ENCODE results near the gene DNM3. TPM values are rescaled to one million over a fixed set of nuclear protein-coding genes. Genes with fewer than 3 reads are reported as not detected.

Gene DNM3
- total and polyA plus RNA-seq, 4 donors = 2.6 to 16.2 (median 5.1) TPM; not detected in 1

- H3K36me3 ChIP-seq (ENCODE audit: control insufficient read depth in 1 of 2, insufficient read depth in 2 of 2, low read length in 1 of 2) = no peaks in the 10 kb centered on the region
- no peaks in the 10 kb centered on the region for H3K9me3 ChIP-seq (ENCODE audit: control insufficient read depth, low read length)
- intact Hi-C loops (cut with DNase I) = loop anchor here in 1 of 2 donors (5.0 kb wide), 1 partner anchor 61 kb away; no protein-coding TSS in a partner anchor
- DNase-seq = no peak
- no peak overlapping the region for H3K27ac ChIP-seq (ENCODE audit: low read depth in 1 of 2, low read length in 2 of 2)
- 64 to 72% methylated on average over 3 of the region's 3 CpGs for WGBS, 2 donors
- H3K4me1 ChIP-seq (ENCODE audit: control insufficient read depth in 1 of 2, insufficient read depth in 2 of 2, low read length in 2 of 2) = peaks cover 0 to 3% of the 10 kb centered on the region in 2 donors
- no peak for ATAC-seq (ENCODE audit: low FRiP score)
- H3K27me3 ChIP-seq (ENCODE audit: control insufficient read depth in 1 of 2, insufficient read depth in 2 of 2, low read length in 1 of 2) = no peaks in the 10 kb centered on the region
- H3K4me3 ChIP-seq (ENCODE audit: low read length in 2 of 2) = no peak overlapping the region
Measured at GRCh38 chr1:172185996-172186395, 344.7 kb downstream of the DNM3 start.

- H3K36me3 ChIP-seq (ENCODE audit: control insufficient read depth in 1 of 2, insufficient read depth in 2 of 2, low read length in 1 of 2) = no peaks in the 10 kb centered on the region
- ATAC-seq (ENCODE audit: low FRiP score) (no peak), DNase-seq (no peak)
- no peaks in the 10 kb centered on the region for H3K27me3 ChIP-seq (ENCODE audit: control insufficient read depth in 1 of 2, insufficient read depth in 2 of 2, low read length in 1 of 2)
- H3K9me3 ChIP-seq (ENCODE audit: control insufficient read depth, low read length) = no peaks in the 10 kb centered on the region
- H3K4me3 ChIP-seq (ENCODE audit: low read length in 2 of 2) = no peak overlapping the region
- intact Hi-C loops (cut with DNase I) = no loop called here
- WGBS, 2 donors = 75 to 84% methylated on average over 3 of the region's 3 CpGs
- H3K27ac ChIP-seq (ENCODE audit: low read depth in 1 of 2, low read length in 2 of 2) = no peak overlapping the region
- no peaks in the 10 kb centered on the region for H3K4me1 ChIP-seq (ENCODE audit: control insufficient read depth in 1 of 2, insufficient read depth in 2 of 2, low read length in 2 of 2)
Measured at GRCh38 chr1:172201572-172201971, 360.3 kb downstream of the DNM3 start.

GRCh38 chr1:172203135-172203823 is 362.0 kb downstream of the DNM3 start:
- H3K4me3 ChIP-seq (ENCODE audit: low read length in 2 of 2) = no peak overlapping the region
- H3K4me1 ChIP-seq (ENCODE audit: control insufficient read depth in 1 of 2, insufficient read depth in 2 of 2, low read length in 2 of 2) = no peaks in the 10 kb centered on the region
- H3K27ac ChIP-seq (ENCODE audit: low read depth in 1 of 2, low read length in 2 of 2) = no peak overlapping the region
- ATAC-seq (ENCODE audit: low FRiP score) (no peak), DNase-seq (no peak)
- intact Hi-C loops (cut with DNase I) = no loop called here
- WGBS, 2 donors = 51 to 63% methylated on average over 8 of the region's 8 CpGs
- H3K9me3 ChIP-seq (ENCODE audit: control insufficient read depth, low read length) = no peaks in the 10 kb centered on the region
- no peaks in the 10 kb centered on the region for H3K36me3 ChIP-seq (ENCODE audit: control insufficient read depth in 1 of 2, insufficient read depth in 2 of 2, low read length in 1 of 2)
- H3K27me3 ChIP-seq (ENCODE audit: control insufficient read depth in 1 of 2, insufficient read depth in 2 of 2, low read length in 1 of 2) = no peaks in the 10 kb centered on the region

- Histone ChIP-seq H3K9me3 (ENCODE audit: control insufficient read depth, low read length) (no peaks in the 10 kb centered on the region), H3K4me3 (ENCODE audit: low read length in 2 of 2) (no peak overlapping the region), H3K4me1 (ENCODE audit: control insufficient read depth in 1 of 2, insufficient read depth in 2 of 2, low read length in 2 of 2) (no peaks in the 10 kb centered on the region), H3K36me3 (ENCODE audit: control insufficient read depth in 1 of 2, insufficient read depth in 2 of 2, low read length in 1 of 2) (no peaks in the 10 kb centered on the region), H3K27ac (ENCODE audit: low read depth in 1 of 2, low read length in 2 of 2) (no peak overlapping the region), H3K27me3 (ENCODE audit: control insufficient read depth in 1 of 2, insufficient read depth in 2 of 2, low read length in 1 of 2) (no peaks in the 10 kb centered on the region)
- intact Hi-C loops (cut with DNase I) = no loop called here
- ATAC-seq (ENCODE audit: low FRiP score) (no peak), DNase-seq (no peak)
Measured at GRCh38 chr1:172203902-172204301, 362.6 kb downstream of the DNM3 start.

GRCh38 chr1:172206256-172206655 is 365.0 kb downstream of the DNM3 start:
- intact Hi-C loops (cut with DNase I) = no loop called here
- Histone ChIP-seq H3K4me3 (ENCODE audit: low read length in 2 of 2) (no peak overlapping the region), H3K4me1 (ENCODE audit: control insufficient read depth in 1 of 2, insufficient read depth in 2 of 2, low read length in 2 of 2) (no peaks in the 10 kb centered on the region), H3K27me3 (ENCODE audit: control insufficient read depth in 1 of 2, insufficient read depth in 2 of 2, low read length in 1 of 2) (no peaks in the 10 kb centered on the region), H3K36me3 (ENCODE audit: control insufficient read depth in 1 of 2, insufficient read depth in 2 of 2, low read length in 1 of 2) (no peaks in the 10 kb centered on the region), H3K27ac (ENCODE audit: low read depth in 1 of 2, low read length in 2 of 2) (no peak overlapping the region), H3K9me3 (ENCODE audit: control insufficient read depth, low read length) (no peaks in the 10 kb centered on the region)
- no peak for ATAC-seq (ENCODE audit: low FRiP score)
- no peak for DNase-seq

- intact Hi-C loops (cut with DNase I) = no loop called here
- no peaks in the 10 kb centered on the region for H3K9me3 ChIP-seq (ENCODE audit: control insufficient read depth, low read length)
- no peak overlapping the region for H3K27ac ChIP-seq (ENCODE audit: low read depth in 1 of 2, low read length in 2 of 2)
- H3K27me3 ChIP-seq (ENCODE audit: control insufficient read depth in 1 of 2, insufficient read depth in 2 of 2, low read length in 1 of 2) = no peaks in the 10 kb centered on the region
- no peaks in the 10 kb centered on the region for H3K4me1 ChIP-seq (ENCODE audit: control insufficient read depth in 1 of 2, insufficient read depth in 2 of 2, low read length in 2 of 2)
- WGBS, 2 donors = 92% methylated on average over 4 of the region's 4 CpGs
- DNase-seq (no peak), ATAC-seq (ENCODE audit: low FRiP score) (no peak)
- no peak overlapping the region for H3K4me3 ChIP-seq (ENCODE audit: low read length in 2 of 2)
- no peaks in the 10 kb centered on the region for H3K36me3 ChIP-seq (ENCODE audit: control insufficient read depth in 1 of 2, insufficient read depth in 2 of 2, low read length in 1 of 2)
Measured at GRCh38 chr1:172208635-172209034, 367.3 kb downstream of the DNM3 start.

- no peak for ATAC-seq (ENCODE audit: low FRiP score)
- H3K4me1 ChIP-seq (ENCODE audit: control insufficient read depth in 1 of 2, insufficient read depth in 2 of 2, low read length in 2 of 2) = no peaks in the 10 kb centered on the region
- no peaks in the 10 kb centered on the region for H3K27me3 ChIP-seq (ENCODE audit: control insufficient read depth in 1 of 2, insufficient read depth in 2 of 2, low read length in 1 of 2)
- no peak for DNase-seq
- intact Hi-C loops (cut with DNase I) = no loop called here
- 70 to 80% methylated on average over 5 of the region's 5 CpGs for WGBS, 2 donors
- no peaks in the 10 kb centered on the region for H3K36me3 ChIP-seq (ENCODE audit: control insufficient read depth in 1 of 2, insufficient read depth in 2 of 2, low read length in 1 of 2)
- no peak overlapping the region for H3K4me3 ChIP-seq (ENCODE audit: low read length in 2 of 2)
- no peaks in the 10 kb centered on the region for H3K9me3 ChIP-seq (ENCODE audit: control insufficient read depth, low read length)
- H3K27ac ChIP-seq (ENCODE audit: low read depth in 1 of 2, low read length in 2 of 2) = no peak overlapping the region
Measured at GRCh38 chr1:172211221-172211620, 369.9 kb downstream of the DNM3 start.

GRCh38 chr1:172212124-172212523 is 370.8 kb downstream of the DNM3 start:
- 64 to 69% methylated on average over 3 of the region's 3 CpGs for WGBS, 2 donors
- ATAC-seq (ENCODE audit: low FRiP score) = no peak
- intact Hi-C loops (cut with DNase I) = no loop called here

GRCh38 chr1:172215006-172215405 is 373.7 kb downstream of the DNM3 start:
- H3K9me3 ChIP-seq (ENCODE audit: control insufficient read depth, low read length) = no peaks in the 10 kb centered on the region
- H3K27ac ChIP-seq (ENCODE audit: low read depth in 1 of 2, low read length in 2 of 2) = no peak overlapping the region
- H3K27me3 ChIP-seq (ENCODE audit: control insufficient read depth in 1 of 2, insufficient read depth in 2 of 2, low read length in 1 of 2) = no peaks in the 10 kb centered on the region
- H3K36me3 ChIP-seq (ENCODE audit: control insufficient read depth in 1 of 2, insufficient read depth in 2 of 2, low read length in 1 of 2) = no peaks in the 10 kb centered on the region
- no peak for ATAC-seq (ENCODE audit: low FRiP score)
- 95 to 96% methylated on average over 3 of the region's 3 CpGs for WGBS, 2 donors
- no peaks in the 10 kb centered on the region for H3K4me1 ChIP-seq (ENCODE audit: control insufficient read depth in 1 of 2, insufficient read depth in 2 of 2, low read length in 2 of 2)
- H3K4me3 ChIP-seq (ENCODE audit: low read length in 2 of 2) = no peak overlapping the region
- DNase-seq = no peak
- intact Hi-C loops (cut with DNase I) = no loop called here

More at GRCh38 chr1:172212124-172212523, 370.8 kb downstream of the DNM3 start:
- Histone ChIP-seq H3K4me1 (ENCODE audit: control insufficient read depth in 1 of 2, insufficient read depth in 2 of 2, low read length in 2 of 2) (no peaks in the 10 kb centered on the region), H3K27me3 (ENCODE audit: control insufficient read depth in 1 of 2, insufficient read depth in 2 of 2, low read length in 1 of 2) (no peaks in the 10 kb centered on the region), H3K27ac (ENCODE audit: low read depth in 1 of 2, low read length in 2 of 2) (no peak overlapping the region), H3K4me3 (ENCODE audit: low read length in 2 of 2) (no peak overlapping the region), H3K36me3 (ENCODE audit: control insufficient read depth in 1 of 2, insufficient read depth in 2 of 2, low read length in 1 of 2) (no peaks in the 10 kb centered on the region), H3K9me3 (ENCODE audit: control insufficient read depth, low read length) (no peaks in the 10 kb centered on the region)
- DNase-seq = no peak
